Cardiac fibroblast (primary cell): Measurements from ENCODE around the gene COL27A1.
A peak's percentile ranks its signal among the peaks of the same experiment; 100 is the strongest.

Experiments used
- DNase-seq, 2 donors: peaks; one replicate each; pipeline versions ENCODE4 v3.0.0 to v3.0.0-alpha.2; 2010; ENCODE audit warnings: low read depth in 2 of 2
- H3K4me3 ChIP-seq, 2 donors: replicated peaks in 1 of 2; 1 replicate in 1 of 2; 2 replicates in 1 of 2; pipeline ENCODE4 v1.5.1; 2011; ENCODE audit warnings: low read depth in 2 of 2, low read length in 2 of 2, mild to moderate bottlenecking in 2 of 2, moderate library complexity in 1 of 2
- CTCF ChIP-seq: IDR thresholded peaks from one replicate; pipeline ENCODE4 v1.5.1; 2011; ENCODE audit warnings: low read depth, mild to moderate bottlenecking, low read length, inconsistent platforms

The COL27A1 gene

DNA sequence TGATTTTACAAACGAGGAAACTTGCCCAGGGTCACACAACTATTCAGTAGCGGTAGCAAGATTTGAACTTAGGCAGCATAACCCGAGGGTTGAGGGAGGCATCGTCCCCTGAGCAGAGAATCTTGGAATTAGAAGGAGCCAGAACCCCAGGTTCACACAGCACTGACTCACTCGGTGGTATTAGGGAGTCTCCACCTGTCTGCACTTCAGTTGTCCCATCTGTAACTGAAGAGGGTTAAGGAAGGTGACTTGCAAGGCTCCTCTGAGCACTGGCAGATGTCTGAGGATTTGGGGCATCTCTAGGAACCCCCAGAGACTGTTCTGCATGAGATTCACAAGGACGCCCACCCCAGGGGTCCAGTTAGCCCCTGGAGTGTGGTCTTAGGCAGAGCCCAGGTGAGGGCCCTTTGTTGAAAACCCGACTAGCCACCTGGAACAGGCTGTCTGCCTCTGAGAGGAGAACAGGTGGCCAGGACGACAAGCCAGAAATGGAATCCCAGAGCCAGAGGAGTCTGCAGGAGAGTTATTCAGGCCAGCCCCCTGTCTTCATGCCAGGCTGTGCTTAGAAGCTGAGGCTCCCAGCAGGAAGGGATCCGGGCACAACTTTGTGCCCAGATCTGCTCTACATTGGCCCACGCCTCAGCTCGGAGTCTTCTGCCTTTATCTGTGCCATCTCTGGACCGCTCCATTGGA, 117.5 kb downstream of the COL27A1 start:
- no peak for DNase-seq
- H3K4me3 ChIP-seq = no peak overlapping the region
- TF ChIP-seq CTCF = no peak

- H3K4me3 ChIP-seq = no peak overlapping the region
- TF ChIP-seq CTCF = no peak
- no peak for DNase-seq
Measured at GRCh38 chr9:114273461-114273881, 118.1 kb downstream of the COL27A1 start.

DNA sequence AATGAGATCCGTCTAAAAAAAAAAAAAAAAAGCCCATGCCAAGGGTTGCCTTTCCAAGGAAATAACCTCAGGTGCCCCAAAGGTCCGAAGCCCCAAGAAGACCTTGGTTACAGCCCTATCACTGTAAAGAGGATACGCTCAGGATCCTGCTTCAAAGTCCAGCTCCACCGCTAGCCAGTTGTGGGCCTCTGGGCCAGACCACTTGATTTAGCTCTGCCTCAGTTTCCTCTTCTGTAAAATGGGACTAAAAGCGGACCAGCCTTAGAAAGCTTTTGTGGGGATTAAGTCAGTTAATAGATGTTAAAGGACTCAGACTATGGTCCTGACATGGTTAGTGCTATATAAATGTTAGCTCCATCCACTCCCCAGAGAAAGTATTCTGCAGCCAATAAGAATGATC, 118.9 kb downstream of the COL27A1 start:
- H3K4me3 ChIP-seq = no peak overlapping the region
- TF ChIP-seq CTCF = no peak
- DNase-seq = no peak

GRCh38 chr9:114275246-114276004, 120.1 kb downstream of the COL27A1 start:
- TF ChIP-seq CTCF = no peak
- no peak overlapping the region for H3K4me3 ChIP-seq
- peak in 1 of 2 donors; percentile 28 for DNase-seq

- peak; percentile 88 to 98 for DNase-seq
- no peak for TF ChIP-seq CTCF
- H3K4me3 ChIP-seq = no peak overlapping the region
Measured at GRCh38 chr9:114276908-114277821, 121.8 kb downstream of the COL27A1 start.

DNA sequence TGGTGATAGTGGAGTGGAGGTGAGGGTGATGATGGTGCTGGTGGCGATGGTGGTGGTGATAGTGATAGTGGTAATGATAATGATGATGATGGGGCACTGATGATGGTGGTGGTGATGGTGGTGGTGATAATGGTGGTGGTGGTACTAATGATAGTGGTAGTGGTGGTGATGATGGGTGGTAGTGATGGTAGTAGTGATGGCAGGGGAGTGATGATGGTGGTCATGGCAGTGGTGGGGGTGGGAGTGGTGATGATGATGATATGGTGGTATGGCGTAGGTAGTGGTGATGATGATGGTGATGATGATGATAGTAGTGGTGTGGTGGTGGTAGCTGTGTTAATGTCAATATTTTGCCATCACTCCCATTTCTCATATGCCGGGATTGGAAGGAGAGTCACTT, 123.0 kb downstream of the COL27A1 start:
- no peak overlapping the region for H3K4me3 ChIP-seq
- DNase-seq = no peak
- no peak for TF ChIP-seq CTCF
